NCI-H146 treated with DMSO at 0.1 percent for 48 hours (cell line): ENCODE measurements around the gene CUL1.

ENCODE experiments used
- DNase-seq: peaks from one replicate; lab custom pipeline; 2025; ENCODE audit not compliant: unreplicated experiment; lab: John Stamatoyannopoulos, UW

Gene CUL1

GRCh38 chr7:148718431-148718830, 19.7 kb downstream of the CUL1 start:
- DNase-seq, result no peak

DNA sequence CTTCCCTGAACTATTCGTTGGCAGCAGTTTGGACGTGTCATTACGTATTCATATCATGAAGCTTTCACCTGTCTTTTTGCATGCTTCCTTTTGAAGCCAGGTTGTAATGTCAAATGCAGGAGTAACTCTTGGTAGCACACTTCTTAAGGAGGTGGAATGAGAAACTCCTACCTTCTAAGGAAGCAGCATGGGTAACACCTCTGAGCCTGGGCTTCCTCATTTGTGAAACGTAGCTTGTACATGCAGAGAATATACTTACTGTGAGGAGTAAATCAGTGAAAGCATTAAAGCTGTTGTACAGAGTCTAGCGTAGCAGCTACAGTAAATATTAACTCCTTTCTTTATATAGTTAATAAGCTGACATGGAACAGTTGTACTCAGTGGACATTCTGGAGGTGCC, 21.1 kb downstream of the CUL1 start:
- DNase-seq, result no peak

DNA sequence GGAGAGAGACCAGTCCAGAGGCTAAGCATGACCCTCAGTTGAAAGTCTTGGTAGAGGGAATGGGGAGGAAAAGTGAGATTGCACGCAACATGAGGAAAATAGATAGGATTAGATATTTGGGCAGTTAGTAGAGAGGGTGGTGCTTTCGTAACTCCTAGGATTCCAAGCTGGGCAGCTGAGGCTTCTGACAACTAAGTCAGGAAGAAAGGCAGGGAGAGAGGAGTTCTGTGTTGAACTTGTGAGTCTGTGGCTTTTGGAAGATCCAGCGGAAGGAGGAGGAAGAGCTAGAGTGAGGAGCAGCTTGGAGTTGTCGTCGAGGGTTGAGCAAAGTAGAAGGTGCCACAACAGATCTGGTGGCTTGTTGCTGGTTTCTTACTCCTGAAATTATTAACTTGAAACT, 21.8 kb downstream of the CUL1 start:
- DNase-seq, result no peak

DNA sequence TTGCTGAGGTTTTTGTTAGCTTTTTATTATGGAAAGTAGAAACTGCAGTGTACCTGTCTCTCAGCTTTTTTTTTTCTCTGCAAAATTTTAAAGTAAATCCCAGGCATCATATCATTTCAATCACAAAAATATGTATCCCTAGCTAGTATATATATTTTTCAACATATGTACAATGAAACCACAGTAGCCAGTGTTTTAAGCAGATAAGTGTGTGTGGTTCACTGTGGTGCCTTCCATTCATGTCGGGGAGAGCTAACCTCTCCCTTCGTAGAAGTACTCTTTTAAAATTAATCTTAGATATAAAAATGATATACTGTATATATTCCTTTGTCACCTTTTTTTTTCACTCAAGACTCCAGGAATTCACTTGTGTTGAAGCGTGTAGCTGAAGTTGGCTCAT, 22.7 kb downstream of the CUL1 start:
- no peak for DNase-seq

DNA sequence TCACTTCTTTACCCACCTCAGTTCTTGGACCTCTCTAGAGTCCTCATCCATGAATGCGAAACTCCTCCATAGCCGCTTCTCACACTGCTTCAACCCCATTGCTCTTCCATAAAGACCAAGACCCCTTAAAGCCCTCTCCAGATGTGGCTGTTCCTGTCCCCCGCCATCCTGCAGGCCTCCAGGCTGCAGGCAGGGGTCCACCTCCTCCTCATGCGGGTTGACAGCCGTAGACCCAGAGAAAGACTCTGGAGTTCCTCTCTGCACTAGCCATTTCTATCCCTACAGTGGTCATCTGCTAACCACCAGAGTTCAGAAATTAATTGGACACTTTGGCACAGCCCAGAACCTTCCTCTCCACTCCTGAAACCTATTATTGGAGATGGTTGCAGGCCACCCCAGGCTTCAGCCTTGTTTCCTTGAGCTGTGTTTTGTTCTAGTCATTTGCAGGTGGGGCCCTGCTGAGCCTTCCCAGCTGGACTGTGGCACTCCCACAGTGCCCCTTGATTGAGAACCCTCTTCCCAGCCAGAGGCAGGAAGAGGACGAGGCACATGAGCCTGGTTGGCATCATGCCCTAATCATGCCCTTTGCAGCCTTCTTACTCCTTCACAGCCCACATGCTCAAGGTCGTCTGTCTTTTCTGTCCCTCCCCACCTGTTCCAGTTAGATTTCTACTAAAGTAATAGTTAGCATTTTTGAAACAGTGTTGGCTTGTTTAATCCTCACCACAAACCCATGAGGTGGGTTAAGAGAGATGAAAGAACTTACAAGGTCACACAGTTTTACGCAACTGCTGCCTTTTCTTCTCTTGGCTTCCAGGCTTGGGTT, 23.9 kb downstream of the CUL1 start:
- DNase-seq, result no peak

GRCh38 chr7:148723166-148723559, 24.5 kb downstream of the CUL1 start:
- no peak for DNase-seq

DNA sequence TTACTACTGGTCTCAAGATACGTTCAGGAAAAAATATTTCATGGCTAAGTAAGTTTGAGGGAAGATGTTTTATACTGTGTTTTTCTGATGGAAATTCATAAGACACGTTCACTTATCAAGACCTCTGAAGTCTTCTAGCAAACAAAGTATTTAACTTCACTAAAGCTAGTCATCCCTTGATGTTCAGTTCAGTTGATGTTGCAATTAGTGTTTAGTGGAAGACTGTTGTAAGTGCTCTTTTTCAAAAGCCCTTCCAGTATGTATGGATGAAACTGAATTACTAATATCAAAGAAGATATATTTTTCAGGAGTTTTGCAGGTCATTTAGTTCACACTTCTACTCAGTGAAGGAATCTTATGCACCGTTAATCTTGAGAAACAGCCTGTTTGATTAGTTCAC, 25.1 kb downstream of the CUL1 start:
- DNase-seq, result no peak

- no peak for DNase-seq
Measured at GRCh38 chr7:148726385-148726784, 27.7 kb downstream of the CUL1 start.

- no peak for DNase-seq
Measured at GRCh38 chr7:148727501-148728278, 29.0 kb downstream of the CUL1 start.

DNA sequence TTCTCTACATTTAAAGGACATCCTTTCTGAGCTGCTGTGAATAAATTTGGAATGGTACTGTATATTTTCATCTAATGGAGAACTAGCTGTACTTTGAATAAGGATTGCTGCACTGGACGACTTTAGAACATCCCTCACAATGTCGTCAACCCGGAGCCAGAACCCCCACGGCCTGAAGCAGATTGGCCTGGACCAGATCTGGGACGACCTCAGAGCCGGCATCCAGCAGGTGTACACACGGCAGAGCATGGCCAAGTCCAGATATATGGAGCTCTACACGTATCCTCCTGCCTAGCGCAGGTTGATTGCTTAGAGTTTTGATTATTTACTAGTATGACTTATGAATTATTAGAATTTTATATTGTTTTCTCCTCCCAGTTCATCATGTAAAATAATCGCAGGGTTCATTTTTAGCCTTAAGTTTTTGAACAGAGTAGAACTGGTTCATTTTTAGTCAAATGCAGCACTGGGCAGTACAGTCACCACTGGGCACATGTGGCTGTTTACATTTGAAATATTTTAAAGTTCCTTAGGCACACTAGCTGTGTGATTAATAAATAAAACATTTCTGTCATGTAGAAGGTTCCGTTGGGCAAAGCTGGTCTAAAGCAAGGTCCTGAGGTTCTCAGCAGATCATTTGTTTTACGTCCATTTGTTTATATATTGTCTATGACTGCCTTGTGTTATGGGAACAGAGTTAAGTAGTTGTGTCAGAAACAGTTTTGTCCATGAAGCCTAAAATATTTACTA, 31.5 kb downstream of the CUL1 start:
- no peak for DNase-seq

GRCh38 chr7:148732862-148733261, 34.2 kb downstream of the CUL1 start:
- DNase-seq, result no peak

DNA sequence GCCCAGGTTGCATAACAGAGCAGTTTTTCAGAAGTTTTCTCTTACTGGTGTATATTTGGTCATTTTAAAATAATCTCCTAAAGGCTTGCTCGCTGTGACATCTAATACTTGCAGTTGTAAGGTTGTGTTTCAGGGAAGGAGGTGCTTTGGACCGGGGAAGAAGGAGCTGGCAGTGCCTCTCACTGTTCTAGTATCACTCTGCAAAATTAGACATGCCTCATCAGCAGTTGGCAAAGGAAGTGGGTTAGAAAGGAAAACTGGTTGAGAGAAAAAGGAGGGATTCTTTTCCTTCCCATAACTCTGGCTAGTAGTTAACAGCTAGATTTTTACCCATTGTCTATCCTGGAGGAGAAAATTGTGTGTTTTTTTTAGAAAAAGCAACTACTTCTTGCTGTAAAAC, 34.8 kb downstream of the CUL1 start:
- no peak for DNase-seq

GRCh38 chr7:148735141-148735540, 36.4 kb downstream of the CUL1 start:
- no peak for DNase-seq

DNA sequence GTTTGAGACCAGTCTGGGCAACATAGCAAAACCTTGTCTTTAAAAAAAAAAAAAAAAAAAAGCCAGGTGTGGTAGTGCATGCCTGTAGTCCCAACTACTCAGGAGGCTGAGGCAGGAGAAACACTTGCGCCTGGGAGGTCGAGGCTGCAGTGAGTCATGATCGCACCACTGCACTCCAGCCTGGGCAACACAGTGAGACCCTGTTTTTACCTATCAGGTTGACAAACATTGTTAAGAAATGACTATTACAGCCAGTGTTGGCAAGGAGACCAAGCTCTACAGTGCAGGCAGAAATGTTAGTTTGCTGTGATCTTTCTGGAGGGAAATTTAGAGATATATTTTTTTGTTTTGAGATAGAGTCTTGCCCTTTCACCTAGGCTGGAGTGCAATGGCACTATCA, 37.3 kb downstream of the CUL1 start:
- DNase-seq, result no peak

DNA sequence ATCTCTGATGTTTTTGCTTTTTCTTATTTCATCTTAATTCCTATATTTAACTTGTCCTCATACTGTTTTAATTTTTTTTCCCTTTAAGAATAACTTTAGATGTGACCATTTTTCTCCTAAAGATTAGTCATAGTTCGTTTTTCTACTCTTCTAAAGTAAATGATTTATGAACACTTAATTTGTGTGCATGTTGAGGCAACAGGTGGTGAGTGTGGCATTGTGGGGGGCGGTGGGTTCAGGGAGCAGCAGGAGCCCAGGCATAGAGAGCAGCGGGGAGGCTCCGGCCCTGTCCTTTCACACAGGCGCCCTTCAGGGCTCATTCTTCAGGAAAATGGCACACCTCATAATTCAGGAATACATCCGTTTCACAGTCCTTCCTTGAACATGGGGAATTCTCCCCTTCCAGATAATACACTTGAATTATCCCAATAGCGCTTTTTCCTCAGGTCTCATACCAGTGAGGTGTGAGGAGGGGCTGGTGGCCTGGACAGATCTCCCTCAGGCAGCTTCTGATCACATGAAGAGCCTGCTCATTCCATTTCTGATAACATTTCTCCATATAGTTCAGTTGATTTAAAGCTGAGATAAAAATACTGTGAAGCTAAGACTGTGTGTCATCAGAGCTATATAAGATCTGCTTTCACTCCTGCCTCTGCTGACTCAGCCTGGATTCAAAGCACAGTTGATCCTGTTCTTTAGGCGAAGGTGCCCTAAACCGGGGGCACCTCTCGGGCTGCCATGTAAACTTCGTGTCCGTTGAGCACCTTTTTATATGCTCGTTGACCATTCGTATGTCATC, 40.2 kb downstream of the CUL1 start:
- no peak for DNase-seq

- DNase-seq, result no peak
Measured at GRCh38 chr7:148746135-148746534, 47.4 kb downstream of the CUL1 start.

GRCh38 chr7:148747274-148747673, 48.6 kb downstream of the CUL1 start:
- DNase-seq, result peak; percentile 88

DNA sequence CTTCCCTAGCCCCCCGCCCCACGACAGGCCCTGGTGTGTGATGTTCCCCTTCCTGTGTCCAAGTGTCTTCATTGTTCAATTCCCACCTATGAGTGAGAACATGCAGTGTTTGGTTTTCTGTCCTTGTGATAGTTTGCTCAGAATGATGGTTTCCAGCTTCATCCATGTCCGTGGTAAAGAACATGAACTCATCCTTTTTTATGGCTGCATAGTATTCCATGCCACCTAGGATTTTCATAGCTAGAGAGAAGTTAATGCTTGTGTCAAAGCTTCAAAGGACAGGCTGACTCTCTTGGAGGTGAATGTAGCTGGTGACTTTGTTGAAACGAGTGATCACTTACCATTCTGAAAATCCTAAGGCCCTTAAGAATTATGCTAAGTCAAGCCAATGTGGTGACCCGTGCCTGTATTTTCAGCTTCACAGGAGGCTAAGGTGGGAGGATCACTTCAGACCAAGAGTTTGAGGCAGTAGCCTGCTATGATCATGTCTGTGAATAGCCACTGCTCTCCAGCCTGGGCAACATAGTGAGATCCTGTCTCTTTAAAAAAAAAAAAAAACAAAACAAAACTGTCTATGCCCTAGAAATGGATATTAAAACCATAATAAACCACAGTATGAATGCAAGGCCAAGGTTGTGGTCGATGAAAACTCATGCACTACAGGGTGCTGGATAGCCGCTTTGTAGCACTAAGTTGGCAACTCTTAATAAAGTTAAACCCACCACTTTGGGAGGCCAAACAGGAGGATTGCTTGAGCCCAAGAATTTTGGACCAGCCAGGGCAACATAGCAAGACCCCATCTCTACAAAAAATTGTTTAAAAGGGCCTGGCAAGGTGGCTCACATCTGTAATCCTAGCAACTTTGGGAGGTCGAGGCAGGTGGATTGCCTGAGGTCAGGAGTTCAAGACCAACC, 52.0 kb downstream of the CUL1 start:
- DNase-seq, result no peak

- no peak for DNase-seq
Measured at GRCh38 chr7:148753224-148753623, 54.5 kb downstream of the CUL1 start.

GRCh38 chr7:148754912-148755311, 56.2 kb downstream of the CUL1 start:
- no peak for DNase-seq
